Activated CD8-positive, alpha-beta memory T cell treated with anti-CD3 and anti-CD28 coated beads for 48 hours (primary cell): ENCODE results near the gene TMPRSS9.

Experiments used
- DNase-seq, 3 experiments: peaks; one replicate each; pipeline ENCODE4 v3.0.0-alpha.2; 2020; ENCODE audit warnings: low read depth in 2 of 3, low spot score in 2 of 3

Gene TMPRSS9

DNA sequence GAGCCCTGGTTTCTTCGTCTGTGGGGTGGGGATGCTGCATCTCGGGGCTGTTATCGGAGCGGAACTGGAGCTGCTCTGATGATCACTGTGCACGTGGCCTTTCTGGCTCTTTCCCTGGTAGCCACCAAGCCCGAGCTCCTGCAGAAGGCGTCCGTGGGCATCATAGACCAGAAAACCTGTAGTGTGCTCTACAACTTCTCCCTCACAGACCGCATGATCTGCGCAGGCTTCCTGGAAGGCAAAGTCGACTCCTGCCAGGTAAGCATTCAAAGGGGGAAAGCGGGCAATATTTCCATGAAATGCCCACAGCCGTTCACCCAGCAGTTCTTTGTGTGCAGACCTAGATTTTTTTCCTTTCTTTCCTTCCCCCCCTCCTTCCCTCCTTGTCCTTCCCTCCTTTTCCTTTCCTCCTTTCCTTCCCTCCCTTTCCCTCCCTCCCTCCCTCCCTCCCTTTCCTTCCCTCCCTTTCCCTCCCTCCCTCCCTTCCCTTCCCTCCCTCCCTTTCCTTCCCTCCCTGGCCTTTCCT, 57.9 kb downstream of the TMPRSS9 start:
- no peak for DNase-seq

DNA sequence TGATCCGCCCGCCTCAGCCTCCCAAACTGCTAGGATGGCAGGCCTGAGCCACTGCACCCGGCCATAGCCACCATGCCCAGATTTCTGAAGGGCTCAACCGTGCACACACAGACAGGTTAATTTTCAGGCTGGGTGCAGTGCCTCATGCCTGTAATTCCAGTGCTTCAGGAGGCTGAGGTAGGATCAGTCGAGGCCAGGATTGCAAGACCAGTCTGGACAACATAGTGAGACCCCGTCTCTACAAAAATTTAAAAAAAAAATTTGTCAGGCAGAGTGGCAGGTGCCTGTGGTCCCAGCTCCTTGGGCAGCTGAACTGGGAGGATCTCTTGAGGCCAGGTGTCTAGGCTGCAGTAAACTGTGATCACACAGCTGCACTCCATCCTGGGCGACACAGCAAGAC, 59.7 kb downstream of the TMPRSS9 start:
- DNase-seq = no peak

DNA sequence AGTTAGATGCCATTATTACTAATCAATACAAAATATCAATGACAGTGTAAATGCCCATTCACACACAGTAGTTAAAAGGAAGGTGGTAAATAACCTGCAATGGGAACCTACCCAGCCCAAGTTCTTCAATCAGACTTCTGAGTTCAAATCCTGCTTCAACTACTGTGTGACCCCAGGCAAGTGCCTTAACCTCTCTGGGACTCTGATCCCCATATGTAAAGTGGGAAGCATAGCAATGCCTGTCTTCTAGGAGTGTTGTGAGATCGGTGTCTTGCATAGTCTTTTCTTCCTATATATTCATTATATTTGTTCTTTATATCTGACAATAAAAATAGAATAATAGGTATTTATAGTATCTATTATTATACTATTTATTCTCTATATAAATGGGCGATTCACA, 60.4 kb downstream of the TMPRSS9 start:
- no peak for DNase-seq

- DNase-seq = no peak
Measured at GRCh38 chr19:2421581-2422306, 61.7 kb downstream of the TMPRSS9 start.

- no peak for DNase-seq
Measured at GRCh38 chr19:2423071-2423914, 63.2 kb downstream of the TMPRSS9 start.

DNA sequence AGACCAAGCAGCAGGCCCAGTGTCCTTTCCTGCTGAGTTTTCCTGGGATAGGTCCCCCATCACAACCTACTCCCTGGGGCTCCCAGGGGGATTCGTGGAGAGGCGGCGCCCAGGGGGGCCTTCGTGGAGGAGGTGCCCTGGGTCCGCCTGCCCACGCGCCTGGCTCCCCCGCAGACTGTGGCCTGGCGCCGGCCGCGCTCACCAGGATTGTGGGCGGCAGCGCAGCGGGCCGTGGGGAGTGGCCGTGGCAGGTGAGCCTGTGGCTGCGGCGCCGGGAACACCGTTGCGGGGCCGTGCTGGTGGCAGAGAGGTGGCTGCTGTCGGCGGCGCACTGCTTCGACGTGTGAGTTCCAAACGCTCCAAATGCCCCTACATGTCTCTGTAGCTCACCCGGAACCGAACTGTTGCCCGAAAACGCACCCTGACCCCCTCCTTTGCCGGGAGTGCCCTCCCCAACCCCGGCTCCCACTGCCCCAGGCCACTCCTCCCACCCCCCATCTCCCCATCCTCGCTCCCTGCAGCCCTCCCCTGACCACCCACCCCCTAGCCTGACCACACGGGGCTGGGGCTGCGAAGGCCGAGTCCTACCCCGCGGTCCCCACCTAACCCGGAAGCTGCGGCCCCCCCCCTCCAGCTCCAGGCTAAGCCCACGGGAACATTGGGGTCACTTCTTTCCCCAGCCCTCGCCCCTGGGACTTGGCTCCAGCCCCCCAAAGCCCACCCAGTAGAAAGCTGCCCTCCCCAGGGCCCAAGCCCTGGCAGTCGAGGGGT, 64.0 kb downstream of the TMPRSS9 start:
- DNase-seq = no peak

DNA sequence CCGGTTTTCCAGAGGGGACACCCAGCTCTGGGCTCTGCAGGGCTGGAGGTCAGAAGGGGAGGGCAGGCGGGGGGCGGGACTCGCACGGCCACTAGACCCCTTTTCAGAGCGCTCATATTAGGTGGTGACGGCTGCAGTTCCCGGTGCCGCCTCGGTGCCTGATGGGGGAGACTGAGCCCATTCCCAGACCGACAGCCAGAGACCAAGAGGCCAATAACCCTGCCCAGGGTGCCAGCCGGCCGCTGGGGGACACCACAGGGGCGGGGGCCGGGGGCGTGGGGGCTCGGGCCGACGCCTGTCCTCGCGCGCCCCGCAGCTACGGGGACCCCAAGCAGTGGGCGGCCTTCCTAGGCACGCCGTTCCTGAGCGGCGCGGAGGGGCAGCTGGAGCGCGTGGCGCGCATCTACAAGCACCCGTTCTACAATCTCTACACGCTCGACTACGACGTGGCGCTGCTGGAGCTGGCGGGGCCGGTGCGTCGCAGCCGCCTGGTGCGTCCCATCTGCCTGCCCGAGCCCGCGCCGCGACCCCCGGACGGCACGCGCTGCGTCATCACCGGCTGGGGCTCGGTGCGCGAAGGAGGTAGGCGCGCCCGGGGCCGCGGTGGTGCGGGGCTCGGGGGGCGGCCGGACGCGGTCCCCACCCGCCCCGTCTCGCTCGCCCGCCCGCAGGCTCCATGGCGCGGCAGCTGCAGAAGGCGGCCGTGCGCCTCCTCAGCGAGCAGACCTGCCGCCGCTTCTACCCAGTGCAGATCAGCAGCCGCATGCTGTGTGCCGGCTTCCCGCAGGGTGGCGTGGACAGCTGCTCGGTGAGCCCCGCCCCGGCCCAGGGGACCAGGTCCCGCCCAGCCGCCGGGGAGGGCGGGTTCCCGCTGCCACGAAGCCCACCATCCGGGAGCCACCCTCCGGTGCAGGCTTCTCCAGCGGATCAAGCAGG, 64.9 kb downstream of the TMPRSS9 start:
- DNase-seq = no peak

DNA sequence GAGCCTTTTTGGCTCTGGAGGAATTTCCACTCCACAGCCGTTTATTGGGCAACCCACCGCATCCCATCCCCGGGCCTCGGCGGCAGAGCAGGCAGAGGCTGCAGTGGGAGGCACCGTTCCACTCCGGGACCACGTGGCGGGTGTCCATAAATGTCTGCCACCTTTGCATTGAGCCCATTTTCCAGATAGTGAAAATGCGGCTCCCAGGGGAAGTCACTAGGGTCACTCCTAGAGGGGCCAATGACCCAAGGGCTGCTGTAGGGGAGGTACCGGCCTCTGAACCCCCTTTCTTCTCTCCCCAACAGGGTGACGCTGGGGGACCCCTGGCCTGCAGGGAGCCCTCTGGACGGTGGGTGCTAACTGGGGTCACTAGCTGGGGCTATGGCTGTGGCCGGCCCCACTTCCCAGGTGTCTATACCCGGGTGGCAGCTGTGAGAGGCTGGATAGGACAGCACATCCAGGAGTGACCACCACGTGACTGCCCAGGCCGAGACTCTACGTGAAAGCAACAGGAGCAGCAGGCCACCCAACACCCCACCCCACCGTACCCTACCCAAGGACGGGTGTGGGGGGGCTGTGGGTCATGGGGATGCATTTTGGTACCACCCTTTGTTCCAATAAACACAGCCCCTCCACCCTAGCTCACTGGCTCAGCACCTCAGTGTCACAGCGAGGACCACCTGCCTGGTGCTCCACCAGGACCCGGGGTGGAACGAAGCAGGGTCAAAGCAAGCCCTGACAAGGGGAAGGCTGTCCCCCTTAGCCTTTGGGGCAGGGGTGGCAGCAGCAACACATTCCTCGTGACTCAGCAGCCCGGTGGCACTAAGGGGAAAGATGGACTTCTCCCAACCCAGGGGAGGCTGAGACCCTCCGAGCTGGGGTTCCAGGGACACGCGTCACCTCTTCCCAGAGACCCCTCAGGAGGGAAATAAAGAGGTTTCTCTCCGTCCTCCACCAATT, 65.8 kb downstream of the TMPRSS9 start:
- DNase-seq = no peak

- peak in 1 of 3 experiments; percentile 28 for DNase-seq
Measured at GRCh38 chr19:2426611-2427428, 66.8 kb downstream of the TMPRSS9 start.

DNA sequence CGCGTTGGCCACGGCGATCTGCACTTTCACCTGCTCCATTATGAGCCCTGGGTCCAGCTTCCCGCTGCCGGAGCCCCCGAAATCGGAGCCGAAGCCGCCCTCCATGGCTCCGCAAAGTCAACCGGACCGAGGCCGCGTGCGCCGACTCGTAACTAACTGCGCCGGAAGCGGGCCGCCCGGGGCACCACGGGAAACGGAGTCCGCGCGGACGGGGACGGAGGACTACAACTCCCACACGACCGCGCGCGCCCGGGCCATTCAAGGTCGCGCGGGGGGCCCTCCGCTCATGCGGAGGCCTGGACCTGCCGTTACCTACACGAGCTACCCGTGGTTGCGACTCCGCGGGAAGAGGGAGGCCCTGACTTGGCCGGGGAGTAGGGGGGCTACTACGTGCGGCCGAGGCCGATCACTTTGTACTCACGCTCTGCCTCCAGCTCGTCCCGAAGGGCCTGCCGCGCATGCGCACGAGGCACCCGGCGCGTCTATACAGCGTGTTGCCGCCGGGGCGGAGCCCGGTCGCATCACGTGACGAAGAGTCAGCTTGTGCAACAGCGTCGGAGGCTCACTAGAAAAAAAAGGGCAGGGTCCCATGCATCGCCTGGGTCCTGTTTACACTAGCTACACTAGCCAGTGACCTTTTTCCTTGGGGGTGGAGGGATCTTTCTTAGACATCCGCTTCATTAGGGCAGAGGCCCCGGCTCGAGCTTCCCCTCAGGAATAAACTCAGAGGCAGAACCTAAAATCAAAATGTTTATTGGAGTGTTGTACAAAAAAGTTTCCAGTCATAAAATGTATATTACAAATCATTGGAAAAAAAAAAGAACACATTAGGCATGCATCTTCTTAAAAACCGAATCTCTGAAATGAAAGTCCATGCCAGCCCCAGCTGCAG, 67.6 kb downstream of the TMPRSS9 start, which contains the start of gene TIMM13:
Gene TIMM13, minus strand, starts transcription at position 158 of the 892 bp plus-strand sequence. Its CDS starts 53 bp downstream, at position 105.
- peak; percentile 89 to 98 (median 94) for DNase-seq

DNA sequence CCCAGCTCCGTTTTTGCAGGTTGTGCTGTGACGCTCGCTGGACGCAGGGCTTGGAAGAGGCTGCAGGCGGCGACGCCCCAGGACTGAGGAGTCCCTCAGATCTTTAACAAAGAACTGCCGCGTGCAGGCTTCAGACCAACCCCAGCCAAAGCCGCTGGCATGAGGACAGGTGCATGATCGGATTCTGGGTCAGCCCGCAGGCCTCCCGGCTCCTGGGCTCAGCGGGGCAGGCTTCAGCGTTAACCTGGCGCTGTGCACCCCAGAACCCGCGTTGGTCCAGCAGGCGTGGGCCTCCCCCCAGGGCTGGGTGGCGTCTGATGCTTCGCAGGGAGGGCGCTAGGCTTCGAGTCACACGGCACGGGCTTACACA, 68.2 kb downstream of the TMPRSS9 start:
- no peak for DNase-seq

DNA sequence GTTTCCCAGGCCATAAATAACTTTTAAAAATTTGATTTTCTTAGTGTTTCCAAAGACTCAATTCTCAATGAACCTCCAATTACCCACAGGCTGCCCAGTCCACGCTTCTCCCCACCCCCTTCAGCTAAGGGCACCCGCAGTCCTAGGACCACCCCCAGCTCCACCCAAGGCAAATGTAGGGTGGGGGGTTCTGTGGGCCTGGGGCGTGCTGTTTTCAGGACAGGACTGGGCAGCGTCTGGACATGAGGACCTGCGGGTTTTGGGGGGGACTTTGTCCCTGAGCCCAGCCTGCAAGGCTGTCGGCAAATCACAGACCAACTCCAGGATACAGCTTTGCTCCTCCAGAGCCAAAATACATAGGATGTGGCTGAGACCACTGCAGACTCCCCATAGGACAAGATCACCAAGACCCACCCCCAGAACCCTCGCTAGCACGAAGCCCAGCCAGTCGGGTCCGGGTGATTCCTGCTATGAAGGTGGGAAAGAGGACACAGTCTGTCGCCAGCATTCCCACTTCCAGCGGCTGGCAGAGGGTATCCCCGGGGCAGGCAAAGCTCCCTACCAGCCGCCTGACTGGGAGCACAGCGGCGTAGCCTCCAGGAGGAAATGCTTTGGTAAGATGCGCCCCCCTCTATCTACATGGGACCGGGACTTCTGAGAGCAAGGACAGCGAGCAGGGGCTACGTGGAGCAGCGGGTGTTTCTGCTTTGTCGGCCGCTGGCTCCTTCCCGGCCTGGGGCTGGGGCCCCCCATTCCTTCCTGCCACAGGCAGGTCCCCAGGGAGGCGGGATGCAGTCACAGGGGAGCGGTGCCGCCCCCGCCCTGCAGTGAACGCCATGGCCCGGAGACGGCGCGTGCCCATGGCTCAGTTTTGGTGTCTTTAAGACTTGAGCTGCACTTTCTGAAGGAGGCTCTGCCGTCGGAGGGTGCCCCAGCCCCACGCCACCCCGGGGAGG, 69.0 kb downstream of the TMPRSS9 start:
- no peak for DNase-seq

DNA sequence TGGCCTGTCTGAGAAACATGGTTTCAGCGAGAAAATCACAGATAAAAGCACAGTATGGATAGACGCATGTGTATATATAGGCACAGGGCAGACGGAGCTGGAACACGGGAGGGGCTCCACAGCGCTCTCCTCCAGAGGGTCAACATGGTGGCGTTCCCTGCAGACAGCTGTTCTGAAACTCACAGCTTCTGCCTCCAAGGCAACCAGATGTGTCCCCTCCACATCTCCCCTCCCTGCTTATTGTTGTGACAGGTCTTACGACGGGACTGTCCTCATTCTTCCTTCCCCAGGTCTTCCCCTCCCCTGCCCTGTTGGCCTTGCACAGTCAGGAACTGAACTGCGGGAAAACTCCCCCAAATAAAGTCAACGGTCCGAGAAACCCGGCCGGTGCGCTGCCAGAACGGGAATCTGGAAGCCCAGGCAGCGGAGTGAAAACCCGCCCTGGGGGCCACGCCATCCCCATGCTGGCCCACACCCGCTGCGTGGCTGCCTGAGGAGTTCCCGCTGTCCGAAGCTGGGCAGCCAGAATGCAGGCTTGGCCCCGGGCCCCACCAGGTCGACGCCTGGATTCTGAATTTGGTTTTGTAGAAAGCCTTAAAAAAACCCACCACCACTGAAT, 70.0 kb downstream of the TMPRSS9 start:
- no peak for DNase-seq

DNA sequence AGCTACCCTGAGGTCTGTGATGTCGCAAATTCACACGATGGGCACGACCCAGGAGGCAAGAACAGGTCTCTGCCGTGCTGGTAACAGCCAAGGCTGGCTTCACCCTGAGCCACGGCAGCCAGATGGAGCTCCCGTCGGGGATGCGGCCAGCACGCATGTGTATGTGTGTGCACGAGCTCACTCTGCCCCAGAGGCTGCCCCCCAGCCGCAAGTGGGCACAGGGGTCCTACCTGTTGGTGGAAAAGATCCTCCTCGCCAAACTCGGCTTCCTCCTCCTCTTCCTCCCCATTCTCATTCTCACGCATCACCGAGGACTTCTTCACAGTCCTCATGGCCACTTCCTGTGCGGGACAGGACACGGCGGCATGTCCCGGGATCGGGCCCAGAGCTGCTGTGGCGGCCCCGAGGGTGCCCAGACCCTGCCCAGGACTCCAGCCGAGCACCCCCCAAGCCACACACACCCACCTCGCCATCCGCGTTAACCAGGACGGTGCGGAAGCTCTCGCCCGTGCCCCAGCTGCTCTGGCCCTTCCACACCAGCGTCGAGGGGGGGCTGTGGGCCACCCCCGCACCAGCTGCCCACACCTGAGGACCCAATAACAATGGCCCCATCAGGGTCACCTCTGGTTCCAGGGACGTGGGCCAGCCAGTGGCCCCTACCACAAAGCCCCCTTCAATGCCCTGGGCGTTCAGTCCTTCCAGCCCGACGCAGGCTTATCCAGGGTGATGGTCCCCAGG, 71.4 kb downstream of the TMPRSS9 start:
- DNase-seq = no peak
